NT2/D1 (cell line): ENCODE results near the gene GNAO1.

Source experiments
- SUZ12 ChIP-seq: IDR thresholded peaks from 2 replicates; pipeline ENCODE4 v1.6.1; 2011; ENCODE audit not compliant: insufficient read length, insufficient read depth; ENCODE audit errors: extremely low read depth
- YY1 ChIP-seq: IDR thresholded peaks from 2 replicates; pipeline ENCODE4 v1.6.1; 2011; ENCODE audit not compliant: insufficient read length, insufficient read depth
- ZNF274 ChIP-seq: IDR thresholded peaks from 2 replicates; pipeline ENCODE4 v1.6.1; 2011; ENCODE audit warnings: mild to moderate bottlenecking, low read depth, low read length

DNA sequence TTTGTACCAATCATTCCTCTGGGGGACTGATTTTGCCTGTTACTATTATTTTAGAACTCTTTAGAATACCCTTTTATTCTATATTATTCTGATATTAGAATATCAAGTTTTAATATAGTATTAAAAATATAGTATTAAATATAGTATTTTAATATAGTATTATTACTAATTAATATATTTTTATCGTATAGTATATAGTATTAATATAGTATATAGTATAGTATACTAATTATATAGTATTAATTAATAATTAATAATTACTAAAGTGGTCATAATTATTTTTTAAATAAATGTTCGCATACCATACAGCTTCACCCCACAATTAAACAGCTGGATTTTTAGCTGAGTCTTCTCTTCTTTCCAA, 73.3 kb downstream of the GNAO1 start:
- TF ChIP-seq YY1: no peak
- TF ChIP-seq ZNF274: no peak
- no peak for TF ChIP-seq SUZ12
